K562 (cell line): Measurements from ENCODE around the gene SAMM50. TPM values are rescaled to one million over a fixed set of nuclear protein-coding genes. Genes with fewer than 3 reads are reported as not detected.
A peak's percentile ranks its signal among the peaks of the same experiment; 100 is the strongest.

Source experiments
- CXXC5 ChIP-seq: fragments of 250-450 bp; sonication (Bioruptor Pico); IDR thresholded peaks from 2 replicates; pipeline ENCODE4 v1.8.0; 2022; ENCODE audit warnings: inconsistent platforms, mild to moderate bottlenecking, moderate library complexity
- E4F1 ChIP-seq: fragments of 250-450 bp; sonication (Bioruptor Pico); IDR thresholded peaks from 2 replicates; pipeline ENCODE4 v1.5.0; 2021; ENCODE audit warnings: mild to moderate bottlenecking, borderline replicate concordance
- GTF2A2 ChIP-seq: IDR thresholded peaks from 2 replicates; pipeline ENCODE4 v1.6.1; 2016; ENCODE audit warnings: mild to moderate bottlenecking, missing genetic modification characterization, missing compliant biosample characterization
- MAX ChIP-seq: sonication (generic); formaldehyde crosslinking; IDR thresholded peaks from 2 replicates; pipeline ENCODE4 v1.9.0; 2022; ENCODE audit warnings: mild to moderate bottlenecking, missing genetic modification reagents
- RBBP5 ChIP-seq: fragments of 200-600 bp; sonication (generic); IDR thresholded peaks from 2 replicates; pipeline ENCODE4 v1.6.1; 2012; ENCODE audit warnings: borderline replicate concordance, mild to moderate bottlenecking, low read length, control low read depth, inconsistent platforms; ENCODE audit not compliant: insufficient read depth, poor library complexity, severe bottlenecking
- SNRNP70 ChIP-seq: fragments of 200-400 bp; formaldehyde crosslinking; optimal IDR thresholded peaks from 2 replicates; pipeline ENCODE3; 2017; ENCODE audit warnings: low read depth, low read length
- TAF1 ChIP-seq: IDR thresholded peaks from 2 replicates; pipeline ENCODE4 v1.6.1; 2011; ENCODE audit warnings: mild to moderate bottlenecking, low read length, moderate library complexity; ENCODE audit not compliant: insufficient read depth, control insufficient read depth, severe bottlenecking; ENCODE audit errors: extremely low read depth
- USF2 ChIP-seq: sonication (generic); formaldehyde crosslinking; IDR thresholded peaks from 2 replicates; pipeline ENCODE4 v1.5.0; 2020; ENCODE audit warnings: missing genetic modification reagents
- ZNF354B ChIP-seq: fragments of 250-450 bp; sonication (Bioruptor Pico); IDR thresholded peaks from 2 replicates; pipeline ENCODE4 v1.4.0; 2020
- ZNF511 ChIP-seq: sonication (generic); formaldehyde crosslinking; IDR thresholded peaks from 2 replicates; pipeline ENCODE4 v1.8.0; 2022; ENCODE audit warnings: mild to moderate bottlenecking, missing genetic modification reagents
- polyA plus RNA-seq, 8 experiments: library from polyadenylated mRNA; depleted of rRNA in 4 of 8; stranded (reverse) in 5 of 8; unstranded in 3 of 8; fragments of >200 nt; fragmentation: Nextera tagmentation in 2 of 8; fragmentation: Illumina TruSeq in 1 of 8; extraction: Ambion mirVana in 2 of 8; extraction: Trizol in 1 of 8; gene quantifications; 2 replicates each; pipeline versions ENCODE4 v1.2.1 to v1.2.3, GENCODE V29; 2011 to 2014; ENCODE audit warnings: inconsistent platforms in 1 of 8, missing spikeins in 1 of 8
- total RNA-seq, 7 experiments: library from RNA; depleted of rRNA in 6 of 7; stranded (reverse); fragments of >200 nt in 6 of 7; fragmentation: Illumina TruSeq in 2 of 7; extraction: Trizol in 2 of 7; gene quantifications; 2 replicates each; pipeline versions ENCODE4 v1.2.1 to v1.2.3, GENCODE V29; 2011 to 2021; ENCODE audit warnings: low replicate concordance in 1 of 7
- TF ChIP-seq, protein P1 (sequence below): fragments of 150-350 bp; conservative IDR thresholded peaks from 2 replicates; pipeline ENCODE4 v1.6.1; 2014; ENCODE audit warnings: low read length
- TF ChIP-seq, protein P2 (sequence below): fragments of 450-650 bp; IDR thresholded peaks from 2 replicates; pipeline ENCODE4 v1.6.1; 2016; ENCODE audit warnings: borderline replicate concordance

The SAMM50 gene
- total and polyA plus RNA-seq, 9 of the 15 experiments (the other 6 are each of a cell fraction or from before 2014, with no cell fraction given): 14.6 to 49.3 (median 38.1) TPM

DNA sequence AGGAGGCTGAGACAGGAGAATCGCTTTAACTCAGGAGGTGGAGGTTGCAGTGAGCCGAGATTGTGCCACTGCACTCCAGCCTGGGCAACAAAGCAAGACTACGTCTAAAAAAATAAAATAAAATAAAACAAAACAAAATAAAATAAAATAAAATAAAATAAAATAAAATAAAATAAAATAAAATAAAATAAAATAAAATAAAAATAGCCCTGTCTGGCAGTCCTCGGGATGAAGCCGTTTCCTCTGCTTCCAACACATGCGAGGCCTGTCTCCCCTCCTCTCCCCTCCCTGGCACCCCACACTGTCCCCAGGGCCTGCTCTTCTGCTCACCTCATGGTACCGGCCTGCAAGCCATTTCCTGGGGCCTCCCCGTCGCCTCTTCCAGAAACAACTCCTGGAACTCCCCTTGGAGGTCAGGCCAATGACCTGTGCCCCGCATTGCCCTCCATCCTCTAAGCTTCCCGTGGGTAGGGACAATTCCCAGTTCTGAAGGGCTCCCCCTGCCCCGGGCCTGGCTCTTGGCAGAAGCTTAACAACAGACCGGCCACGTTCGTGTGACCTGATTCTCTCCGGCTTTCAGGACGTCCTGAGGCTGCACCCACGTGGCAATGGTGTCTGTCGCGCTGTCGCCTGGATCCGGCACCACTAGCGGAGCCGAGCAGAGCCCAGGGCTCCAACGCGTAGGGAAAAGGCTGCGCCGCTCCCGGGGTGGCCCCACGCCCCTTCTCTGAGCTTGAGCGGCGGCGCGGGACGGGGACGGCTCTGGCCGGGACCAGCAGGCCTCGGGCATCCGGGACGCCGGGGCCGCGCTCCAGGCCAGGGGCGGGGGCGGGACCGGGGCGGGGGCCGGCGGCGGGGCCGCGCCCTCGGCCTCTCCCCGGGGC lies 68.4 kb downstream of the SAMM50 start (continued):
- TF ChIP-seq CXXC5 (CRISPR knock-in tag) (peak; percentile 48), USF2 (CRISPR knock-in tag) (0 out of 2 replicates have a peak, but pooled peaks have one; percentile 22), RBBP5 (peak; percentile 29), MAX (CRISPR knock-in tag) (peak; percentile 86), ZNF511 (peak; percentile 28; the same call in 1 of the 2 replicates), GTF2A2 (tag) (no peak), ZNF354B (CRISPR knock-in tag) (no peak), TAF1 (peak; percentile 10), SNRNP70 (no peak), E4F1 (CRISPR knock-in tag) (no peak)
- TF ChIP-seq, protein P1, sequence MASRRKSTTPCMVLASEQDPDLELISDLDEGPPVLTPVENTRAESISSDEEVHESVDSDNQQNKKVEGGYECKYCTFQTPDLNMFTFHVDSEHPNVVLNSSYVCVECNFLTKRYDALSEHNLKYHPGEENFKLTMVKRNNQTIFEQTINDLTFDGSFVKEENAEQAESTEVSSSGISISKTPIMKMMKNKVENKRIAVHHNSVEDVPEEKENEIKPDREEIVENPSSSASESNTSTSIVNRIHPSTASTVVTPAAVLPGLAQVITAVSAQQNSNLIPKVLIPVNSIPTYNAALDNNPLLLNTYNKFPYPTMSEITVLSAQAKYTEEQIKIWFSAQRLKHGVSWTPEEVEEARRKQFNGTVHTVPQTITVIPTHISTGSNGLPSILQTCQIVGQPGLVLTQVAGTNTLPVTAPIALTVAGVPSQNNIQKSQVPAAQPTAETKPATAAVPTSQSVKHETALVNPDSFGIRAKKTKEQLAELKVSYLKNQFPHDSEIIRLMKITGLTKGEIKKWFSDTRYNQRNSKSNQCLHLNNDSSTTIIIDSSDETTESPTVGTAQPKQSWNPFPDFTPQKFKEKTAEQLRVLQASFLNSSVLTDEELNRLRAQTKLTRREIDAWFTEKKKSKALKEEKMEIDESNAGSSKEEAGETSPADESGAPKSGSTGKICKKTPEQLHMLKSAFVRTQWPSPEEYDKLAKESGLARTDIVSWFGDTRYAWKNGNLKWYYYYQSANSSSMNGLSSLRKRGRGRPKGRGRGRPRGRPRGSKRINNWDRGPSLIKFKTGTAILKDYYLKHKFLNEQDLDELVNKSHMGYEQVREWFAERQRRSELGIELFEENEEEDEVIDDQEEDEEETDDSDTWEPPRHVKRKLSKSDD: no peak
- TF ChIP-seq, protein P2, sequence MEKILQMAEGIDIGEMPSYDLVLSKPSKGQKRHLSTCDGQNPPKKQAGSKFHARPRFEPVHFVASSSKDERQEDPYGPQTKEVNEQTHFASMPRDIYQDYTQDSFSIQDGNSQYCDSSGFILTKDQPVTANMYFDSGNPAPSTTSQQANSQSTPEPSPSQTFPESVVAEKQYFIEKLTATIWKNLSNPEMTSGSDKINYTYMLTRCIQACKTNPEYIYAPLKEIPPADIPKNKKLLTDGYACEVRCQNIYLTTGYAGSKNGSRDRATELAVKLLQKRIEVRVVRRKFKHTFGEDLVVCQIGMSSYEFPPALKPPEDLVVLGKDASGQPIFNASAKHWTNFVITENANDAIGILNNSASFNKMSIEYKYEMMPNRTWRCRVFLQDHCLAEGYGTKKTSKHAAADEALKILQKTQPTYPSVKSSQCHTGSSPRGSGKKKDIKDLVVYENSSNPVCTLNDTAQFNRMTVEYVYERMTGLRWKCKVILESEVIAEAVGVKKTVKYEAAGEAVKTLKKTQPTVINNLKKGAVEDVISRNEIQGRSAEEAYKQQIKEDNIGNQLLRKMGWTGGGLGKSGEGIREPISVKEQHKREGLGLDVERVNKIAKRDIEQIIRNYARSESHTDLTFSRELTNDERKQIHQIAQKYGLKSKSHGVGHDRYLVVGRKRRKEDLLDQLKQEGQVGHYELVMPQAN: peak; percentile 80; the same call in 1 of the 2 replicates
